GM15510 (cell line): ENCODE measurements around the gene DMKN.

ENCODE experiments used
- POLR2A ChIP-seq: IDR thresholded peaks from 3 replicates; pipeline ENCODE4 v1.6.1; 2011; ENCODE audit warnings: borderline replicate concordance; ENCODE audit not compliant: insufficient read length; ENCODE audit errors: extremely low read depth

DMKN gene

GRCh38 chr19:35447606-35448469 is 65.6 kb downstream of the DMKN start, which contains the start of gene FFAR2:
FFAR2 (plus strand) TSS chr19:35448257; CDS start chr19:35449715, 1,458 bp downstream.
- no peak for TF ChIP-seq POLR2A
